HCT116 (cell line): Measurements from ENCODE around the gene DNM2. TPM values are rescaled to one million over a fixed set of nuclear protein-coding genes. Genes with fewer than 3 reads are reported as not detected.

ENCODE experiments used
- ATAC-seq: fragments of 200-7000 bp; cut with Tn5 transposase; 2 replicates; pipeline ENCODE4 v1.9.1; 2020; ENCODE audit warnings: mild to moderate bottlenecking, moderate library complexity
- BruUV-seq: library from RNA; stranded (reverse); fragments of 400-500 nt; replicated peaks from 2 replicates; lab custom pipeline; 2021; lab: Mats Ljungman, UMichigan
- CTCF ChIA-PET: fragments of 300-600 bp; sonication (Branson Sonifier 250); formaldehyde crosslinking; loops from one replicate; lab custom pipeline; 2021; ENCODE audit warnings: antibody characterized with exemption; lab: Charles Lee
- POLR2A ChIA-PET: fragments of 300-600, 350-600 bp; sonication (Branson Sonifier 250); formaldehyde crosslinking; loops from one replicate; lab custom pipeline; 2021; ENCODE audit warnings: antibody characterized with exemption; lab: Charles Lee
- RAD21 ChIA-PET, 2 experiments: fragments of 300-600 bp; sonication (Branson Sonifier 250); formaldehyde crosslinking; loops; one replicate each; lab custom pipeline; 2023; ENCODE audit warnings: low total read pairs in 2 of 2; ENCODE audit not compliant: uncharacterized antibody in 2 of 2, unreplicated experiment in 2 of 2, low non-redundant PET in 1 of 2; lab: Charles Lee
- DNase-seq: peaks from one replicate; pipeline ENCODE4 v3.0.0-alpha.2; 2010; ENCODE audit warnings: low read depth, low spot score
- H2AFZ ChIP-seq: fragments of 200-600 bp; shearing (Covaris generic), sonication (generic); 2 replicates; pipeline ENCODE4 v1.6.1; 2017; ENCODE audit warnings: low read depth, mixed run types, mixed read lengths, antibody characterized with exemption, low read length; ENCODE audit not compliant: poor library complexity, severe bottlenecking
- H3K27ac ChIP-seq: 2 replicates; pipeline ENCODE4 v1.5.1; 2012; ENCODE audit warnings: low read depth, low read length
- H3K27me3 ChIP-seq: fragments of 200-600 bp; sonication (generic); 2 replicates; pipeline ENCODE4 v1.6.1; 2016; ENCODE audit warnings: mixed run types, low read length, mixed read lengths; ENCODE audit not compliant: insufficient read depth
- H3K36me3 ChIP-seq, 2 experiments: fragments of 200-500 bp in 1 of 2; fragments of 200-600 bp in 1 of 2; sonication (Bioruptor generic) in 1 of 2; sonication (generic) in 1 of 2; 2 replicates each; pipeline versions ENCODE4 v1.5.1 to v1.6.1; 2014 to 2016; ENCODE audit warnings: low read length in 2 of 2, inconsistent platforms in 1 of 2, mixed read lengths in 1 of 2, mixed run types in 1 of 2; ENCODE audit not compliant: insufficient read depth in 2 of 2, control insufficient read depth in 1 of 2
- H3K4me1 ChIP-seq, 2 experiments: fragments of 200-600 bp in 1 of 2; sonication (generic) in 1 of 2; 2 replicates each; pipeline versions ENCODE4 v1.5.1 to v1.6.1; 2012 to 2017; ENCODE audit warnings: low read length in 2 of 2, inconsistent platforms in 1 of 2, mild to moderate bottlenecking in 1 of 2, mixed read lengths in 1 of 2, mixed run types in 1 of 2, moderate library complexity in 1 of 2; ENCODE audit not compliant: insufficient read depth in 2 of 2, control insufficient read depth in 1 of 2
- H3K4me2 ChIP-seq: fragments of 200-600 bp; sonication (generic); 2 replicates; pipeline ENCODE4 v1.6.1; 2017; ENCODE audit warnings: mixed run types, low read length, mixed read lengths
- H3K4me3 ChIP-seq, 2 experiments: fragments of 200-600 bp in 1 of 2; sonication (generic) in 1 of 2; replicated peaks in 1 of 2; 2 replicates each; pipeline ENCODE4 v1.5.1; 2011 to 2016; ENCODE audit warnings: low read length in 2 of 2, control low read depth in 1 of 2, low read depth in 1 of 2, mild to moderate bottlenecking in 1 of 2, mixed read lengths in 1 of 2, mixed run types in 1 of 2
- H3K79me2 ChIP-seq: fragments of 200-600 bp; sonication (generic); 2 replicates; pipeline ENCODE4 v1.6.1; 2017; ENCODE audit warnings: mild to moderate bottlenecking, mixed run types, low read length, moderate library complexity, mixed read lengths; ENCODE audit not compliant: insufficient read depth
- H3K9ac ChIP-seq: fragments of 200-600 bp; sonication (generic); 2 replicates; pipeline ENCODE4 v1.6.1; 2016; ENCODE audit warnings: low read length, mixed read lengths
- H3K9me2 ChIP-seq: fragments of 200-600 bp; sonication (generic), shearing (Covaris generic); 2 replicates; pipeline ENCODE4 v1.6.1; 2017; ENCODE audit warnings: mixed run types, mild to moderate bottlenecking, moderate library complexity; ENCODE audit not compliant: insufficient read depth
- H3K9me3 ChIP-seq, 2 experiments: fragments of 200-500 bp in 1 of 2; fragments of 200-600 bp in 1 of 2; sonication (Bioruptor generic) in 1 of 2; sonication (generic) in 1 of 2; 2 replicates each; pipeline ENCODE4 v1.6.1; 2014 to 2017; ENCODE audit warnings: low read length in 2 of 2, mixed read lengths in 2 of 2, inconsistent platforms in 1 of 2, low read depth in 1 of 2, mild to moderate bottlenecking in 1 of 2, mixed run types in 1 of 2, moderate library complexity in 1 of 2; ENCODE audit not compliant: control insufficient read depth in 1 of 2, insufficient read depth in 1 of 2
- H4K20me1 ChIP-seq: fragments of 200-600 bp; sonication (generic), shearing (Covaris generic); 2 replicates; pipeline ENCODE4 v1.6.1; 2017; ENCODE audit warnings: mixed run types, mild to moderate bottlenecking, moderate library complexity; ENCODE audit not compliant: insufficient read depth
- ELF1 ChIP-seq: IDR thresholded peaks from 2 replicates; pipeline ENCODE4 v1.6.1; 2012; ENCODE audit warnings: low read depth, borderline replicate concordance
- EZH2phosphoT487 ChIP-seq: fragments of 200-600 bp; IDR thresholded peaks from 2 replicates; pipeline ENCODE4 v1.6.1; 2018; ENCODE audit warnings: antibody characterized with exemption, borderline replicate concordance
- POLR2A ChIP-seq: IDR thresholded peaks from 2 replicates; pipeline ENCODE4 v1.7.0; 2011; ENCODE audit warnings: borderline replicate concordance; ENCODE audit not compliant: insufficient read depth, insufficient read length; ENCODE audit errors: extremely low read depth
- RAD21 ChIP-seq: IDR thresholded peaks from 2 replicates; pipeline ENCODE4 v1.6.1; 2012; ENCODE audit warnings: low read depth, mild to moderate bottlenecking
- SP1 ChIP-seq: IDR thresholded peaks from 2 replicates; pipeline ENCODE4 v1.6.1; 2012; ENCODE audit warnings: low read depth
- TCF7L2 ChIP-seq: IDR thresholded peaks from 2 replicates; pipeline ENCODE4 v1.7.0; 2011; ENCODE audit warnings: borderline replicate concordance, inconsistent platforms; ENCODE audit not compliant: insufficient read depth, insufficient read length; ENCODE audit errors: extremely low read depth
- ZNF274 ChIP-seq: fragments of 200-500 bp; sonication (Bioruptor generic); IDR thresholded peaks from 2 replicates; pipeline ENCODE4 v1.6.1; 2014; ENCODE audit warnings: mild to moderate bottlenecking, low read depth, low read length, inconsistent platforms
- intact Hi-C: fragments of 100-400 bp; cut with micrococcal nuclease; formaldehyde crosslinking; loops from 2 replicates; pipeline ENCODE4 v1.10.0; 2022
- total RNA-seq: library from RNA; stranded (reverse); gene quantifications from one replicate; pipeline ENCODE4 v1.2.1, GENCODE V29; 2021; ENCODE audit not compliant: unreplicated experiment
- TF ChIP-seq, protein P1 (sequence below): IDR thresholded peaks from 2 replicates; pipeline ENCODE4 v1.6.1; 2011; ENCODE audit warnings: mild to moderate bottlenecking, low read length, moderate library complexity; ENCODE audit not compliant: insufficient replicate concordance; ENCODE audit errors: extremely low read depth
- TF ChIP-seq, protein P2 (sequence below): IDR thresholded peaks from 2 replicates; pipeline ENCODE4 v1.6.1; 2012
- TF ChIP-seq, protein P3 (sequence below), 3 experiments: fragments of 200-600 bp in 1 of 3; sonication (generic) in 1 of 3; IDR thresholded peaks in 2 of 3; conservative IDR thresholded peaks in 1 of 3; 2 replicates each; pipeline ENCODE4 v1.5.1; 2012 to 2017; ENCODE audit warnings: low read depth in 2 of 3, low read length in 2 of 3, antibody characterized with exemption in 1 of 3, borderline replicate concordance in 1 of 3, control low read depth in 1 of 3, mild to moderate bottlenecking in 1 of 3, mixed read lengths in 1 of 3, mixed run types in 1 of 3, moderate library complexity in 1 of 3; ENCODE audit not compliant: insufficient read depth in 1 of 3

DNM2 gene
- total RNA-seq, 1 experiment from 2014 or later, result 183 TPM

GRCh38 chr19:10719466-10719961 lies 1.6 kb downstream of the DNM2 start:
- H3K36me3 ChIP-seq, result peaks cover 2 to 3% of the 10 kb centered on the region in 2 experiments; a peak in 2 of 4 replicates
- peaks cover 65% of the 10 kb centered on the region for H3K79me2 ChIP-seq
- POLR2A ChIA-PET, result no interaction called here
- H3K9me3 ChIP-seq, result no peaks in the 10 kb centered on the region
- CTCF ChIA-PET, result interaction anchor here (3.0 kb wide), 1 partner anchor 138 kb away, joined by 36 read pairs; no protein-coding TSS in a partner anchor
- H2AFZ ChIP-seq, result no peak overlapping the region
- peak overlapping the region; percentile 95; the same call in 1 of the 2 replicates for H3K9ac ChIP-seq
- peak overlapping the region; percentile 84 for H3K4me2 ChIP-seq
- DNase-seq (no peak), ATAC-seq (no peak)
- RAD21 ChIA-PET, result interaction anchor here in 1 of 2 experiments (0.7 kb wide), 1 partner anchor 150 kb away, joined by 7 read pairs; no protein-coding TSS in a partner anchor
- peaks cover 4% of the 10 kb centered on the region; the same call in 1 of the 2 replicates for H4K20me1 ChIP-seq
- TF ChIP-seq ZNF274 (no peak), POLR2A (no peak), EZH2phosphoT487 (no peak)
- TF ChIP-seq, protein P1, sequence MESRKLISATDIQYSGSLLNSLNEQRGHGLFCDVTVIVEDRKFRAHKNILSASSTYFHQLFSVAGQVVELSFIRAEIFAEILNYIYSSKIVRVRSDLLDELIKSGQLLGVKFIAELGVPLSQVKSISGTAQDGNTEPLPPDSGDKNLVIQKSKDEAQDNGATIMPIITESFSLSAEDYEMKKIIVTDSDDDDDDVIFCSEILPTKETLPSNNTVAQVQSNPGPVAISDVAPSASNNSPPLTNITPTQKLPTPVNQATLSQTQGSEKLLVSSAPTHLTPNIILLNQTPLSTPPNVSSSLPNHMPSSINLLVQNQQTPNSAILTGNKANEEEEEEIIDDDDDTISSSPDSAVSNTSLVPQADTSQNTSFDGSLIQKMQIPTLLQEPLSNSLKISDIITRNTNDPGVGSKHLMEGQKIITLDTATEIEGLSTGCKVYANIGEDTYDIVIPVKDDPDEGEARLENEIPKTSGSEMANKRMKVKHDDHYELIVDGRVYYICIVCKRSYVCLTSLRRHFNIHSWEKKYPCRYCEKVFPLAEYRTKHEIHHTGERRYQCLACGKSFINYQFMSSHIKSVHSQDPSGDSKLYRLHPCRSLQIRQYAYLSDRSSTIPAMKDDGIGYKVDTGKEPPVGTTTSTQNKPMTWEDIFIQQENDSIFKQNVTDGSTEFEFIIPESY, result no peak
- no peaks in the 10 kb centered on the region for H3K9me2 ChIP-seq
- peak overlapping the region; percentile 92; the same call in 1 of the 2 replicates for H3K27ac ChIP-seq
- intact Hi-C loops, result no loop called here
- TSS peak; percentile 44 for BruUV-seq
- peaks cover 7 to 14% of the 10 kb centered on the region in 2 experiments; a peak in 3 of 4 replicates for H3K4me1 ChIP-seq
- H3K4me3 ChIP-seq, result peak overlapping the region; percentile 89 to 90
- no peaks in the 10 kb centered on the region for H3K27me3 ChIP-seq

DNA sequence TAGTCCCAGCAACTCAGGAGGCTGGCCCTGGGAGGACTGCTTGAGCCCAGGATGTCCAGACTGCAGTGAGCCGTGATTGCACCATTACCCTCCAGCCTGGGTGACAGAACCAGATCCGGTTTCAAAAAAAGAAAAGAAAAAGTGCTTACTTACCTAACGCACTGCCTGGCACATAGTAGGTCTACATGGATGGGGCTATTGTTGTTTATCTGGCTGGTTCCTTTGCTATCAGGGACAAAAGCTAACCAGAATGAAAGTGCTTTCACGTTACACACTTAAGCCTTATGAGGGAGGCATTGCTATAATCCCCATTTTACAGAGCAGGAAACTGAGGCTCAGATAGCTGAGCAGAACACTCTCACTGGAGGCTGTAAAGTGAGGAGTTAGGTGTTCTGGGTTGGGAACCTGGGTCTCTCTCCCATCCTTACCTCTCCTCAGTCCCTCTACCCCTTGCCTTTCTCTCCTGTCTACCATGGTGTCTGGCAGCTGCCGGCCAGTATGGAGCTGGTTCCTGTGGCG lies 2.8 kb downstream of the DNM2 start:
- Histone ChIP-seq H3K79me2 (peaks cover 77% of the 10 kb centered on the region), H3K4me2 (no peak overlapping the region), H3K9me2 (no peaks in the 10 kb centered on the region), H4K20me1 (peaks cover 4% of the 10 kb centered on the region; the same call in 1 of the 2 replicates), H3K27ac (no peak overlapping the region), H3K9me3 (no peaks in the 10 kb centered on the region), H3K4me1 (peaks cover 7 to 14% of the 10 kb centered on the region in 2 experiments; a peak in 3 of 4 replicates), H3K27me3 (no peaks in the 10 kb centered on the region), H2AFZ (no peak overlapping the region), H3K4me3 (no peak overlapping the region), H3K9ac (no peak overlapping the region), H3K36me3 (peaks cover 2 to 3% of the 10 kb centered on the region in 2 experiments; a peak in 3 of 4 replicates)
- intact Hi-C loops, result no loop called here
- BruUV-seq, result no TSS peak
- CTCF ChIA-PET, result no interaction called here
- POLR2A ChIA-PET, result no interaction called here
- no peak for ATAC-seq
- no peak for TF ChIP-seq ZNF274
- TF ChIP-seq, protein P1, result no peak
- TF ChIP-seq, protein P2, sequence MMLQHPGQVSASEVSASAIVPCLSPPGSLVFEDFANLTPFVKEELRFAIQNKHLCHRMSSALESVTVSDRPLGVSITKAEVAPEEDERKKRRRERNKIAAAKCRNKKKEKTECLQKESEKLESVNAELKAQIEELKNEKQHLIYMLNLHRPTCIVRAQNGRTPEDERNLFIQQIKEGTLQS, result no peak
- TF ChIP-seq RAD21, result no peak
- TF ChIP-seq SP1, result no peak
- TF ChIP-seq, protein P3, sequence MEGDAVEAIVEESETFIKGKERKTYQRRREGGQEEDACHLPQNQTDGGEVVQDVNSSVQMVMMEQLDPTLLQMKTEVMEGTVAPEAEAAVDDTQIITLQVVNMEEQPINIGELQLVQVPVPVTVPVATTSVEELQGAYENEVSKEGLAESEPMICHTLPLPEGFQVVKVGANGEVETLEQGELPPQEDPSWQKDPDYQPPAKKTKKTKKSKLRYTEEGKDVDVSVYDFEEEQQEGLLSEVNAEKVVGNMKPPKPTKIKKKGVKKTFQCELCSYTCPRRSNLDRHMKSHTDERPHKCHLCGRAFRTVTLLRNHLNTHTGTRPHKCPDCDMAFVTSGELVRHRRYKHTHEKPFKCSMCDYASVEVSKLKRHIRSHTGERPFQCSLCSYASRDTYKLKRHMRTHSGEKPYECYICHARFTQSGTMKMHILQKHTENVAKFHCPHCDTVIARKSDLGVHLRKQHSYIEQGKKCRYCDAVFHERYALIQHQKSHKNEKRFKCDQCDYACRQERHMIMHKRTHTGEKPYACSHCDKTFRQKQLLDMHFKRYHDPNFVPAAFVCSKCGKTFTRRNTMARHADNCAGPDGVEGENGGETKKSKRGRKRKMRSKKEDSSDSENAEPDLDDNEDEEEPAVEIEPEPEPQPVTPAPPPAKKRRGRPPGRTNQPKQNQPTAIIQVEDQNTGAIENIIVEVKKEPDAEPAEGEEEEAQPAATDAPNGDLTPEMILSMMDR (IDR thresholded peaks at IDR 0.05 in 2 of 3, conservative IDR thresholded peaks at IDR 0.05 in 1 of 3; ENCODE audit: borderline replicate concordance in 1 of 3, insufficient read depth in 1 of 3, low read depth in 2 of 3, low read length in 2 of 3), result no peak
- no peak for TF ChIP-seq POLR2A
- no peak for TF ChIP-seq TCF7L2
- no peak for TF ChIP-seq ELF1
- TF ChIP-seq, all 23 proteins: peak for 0
- DNase-seq, result no peak
- RAD21 ChIA-PET, result no interaction called here
